Stimulated activated naive CD4-positive, alpha-beta T cell (primary cell): ENCODE data around the gene RBBP8NL.

Experiments
- DNase-seq, 6 experiments: peaks; one replicate each; lab custom pipeline; 2025; lab: John Stamatoyannopoulos, UW

Gene RBBP8NL

GRCh38 chr20:62427172-62428001 lies at the start of gene RBBP8NL:
TSS of gene RBBP8NL (minus strand) at chr20:62427539. CDS start at chr20:62419647, 7,892 bp downstream.
- no peak for DNase-seq

- no peak for DNase-seq
These were observed 48.9 kb upstream of the RBBP8NL start for GRCh38 chr20:62476056-62476838.

GRCh38 chr20:62475772-62476055 lies 48.4 kb upstream of the RBBP8NL start, which contains the start of gene GATA5:
TSS of gene GATA5 (minus strand) at chr20:62475995. CDS start at chr20:62475521, 474 bp downstream.
- no peak for DNase-seq

GRCh38 chr20:62475027-62475771 lies 47.9 kb upstream of the RBBP8NL start:
- no peak for DNase-seq

- no peak for DNase-seq
These were observed 47.3 kb upstream of the RBBP8NL start for GRCh38 chr20:62474604-62475026.

- no peak for DNase-seq
These were observed 46.6 kb upstream of the RBBP8NL start for GRCh38 chr20:62473717-62474603.

GRCh38 chr20:62472941-62473585 lies 45.7 kb upstream of the RBBP8NL start:
- DNase-seq = no peak

- DNase-seq = no peak
These were observed 45.0 kb upstream of the RBBP8NL start for GRCh38 chr20:62472138-62472940.

- no peak for DNase-seq
These were observed 43.1 kb upstream of the RBBP8NL start for GRCh38 chr20:62470459-62470858.

- DNase-seq = no peak
These were observed 42.7 kb upstream of the RBBP8NL start for GRCh38 chr20:62470001-62470400.

- no peak for DNase-seq
These were observed 42.0 kb upstream of the RBBP8NL start for GRCh38 chr20:62469352-62469751.

GRCh38 chr20:62466806-62467537 lies 39.6 kb upstream of the RBBP8NL start:
- no peak for DNase-seq

- no peak for DNase-seq
These were observed 38.9 kb upstream of the RBBP8NL start for GRCh38 chr20:62466072-62466760.

GRCh38 chr20:62464990-62465389 lies 37.7 kb upstream of the RBBP8NL start:
- no peak for DNase-seq

- DNase-seq = no peak
These were observed 37.1 kb upstream of the RBBP8NL start for GRCh38 chr20:62464425-62464770.

GRCh38 chr20:62463651-62464424 lies 36.5 kb upstream of the RBBP8NL start:
- DNase-seq = no peak

- DNase-seq = no peak
These were observed 35.7 kb upstream of the RBBP8NL start for GRCh38 chr20:62462976-62463592.

GRCh38 chr20:62461834-62462233 lies 34.5 kb upstream of the RBBP8NL start:
- no peak for DNase-seq
